GM18508 (cell line): ENCODE results near the gene DBN1.
"Not testable (repeated sequence)": the region's sequence is repeated elsewhere in the genome, so short reads cannot be mapped to it uniquely, and the experiment has no call there.

Experiments
- ATAC-seq: cut with Tn5 transposase; IDR thresholded peaks from one replicate; pipeline ENCODE4 v1.9.1; 2021; ENCODE audit warnings: moderate number of reproducible peaks; ENCODE audit not compliant: insufficient read depth, unreplicated experiment

DBN1 gene

GRCh38 chr5:177432143-177432838, 41.1 kb downstream of the DBN1 start:
- no peak for ATAC-seq

- peak; percentile 28 for ATAC-seq
Observed at GRCh38 chr5:177431317-177432142, 41.9 kb downstream of the DBN1 start.

GRCh38 chr5:177430972-177431316, 42.5 kb downstream of the DBN1 start:
- no peak for ATAC-seq

GRCh38 chr5:177430140-177430951, 43.1 kb downstream of the DBN1 start:
- ATAC-seq = no peak

GRCh38 chr5:177429248-177430040, 44.0 kb downstream of the DBN1 start:
- ATAC-seq = no peak

- ATAC-seq = no peak
Observed at GRCh38 chr5:177428574-177429217, 44.7 kb downstream of the DBN1 start.

- no peak for ATAC-seq
Observed at GRCh38 chr5:177427919-177428573, 45.4 kb downstream of the DBN1 start.

- no peak for ATAC-seq
Observed at GRCh38 chr5:177427211-177427822, 46.1 kb downstream of the DBN1 start.

- ATAC-seq = no peak
Observed at GRCh38 chr5:177426566-177427210, 46.7 kb downstream of the DBN1 start, which contains the start of gene GRK6. Gene GRK6, plus strand, starts transcription at chr5:177426676. Its CDS starts 170 bp downstream, at chr5:177426846.

GRCh38 chr5:177425801-177426565, 47.5 kb downstream of the DBN1 start:
- peak; percentile 74 for ATAC-seq

GRCh38 chr5:177425196-177425800, 48.1 kb downstream of the DBN1 start:
- no peak for ATAC-seq

- ATAC-seq = no peak
Observed at GRCh38 chr5:177423671-177424070, 49.8 kb downstream of the DBN1 start.

- ATAC-seq = no peak
Observed at GRCh38 chr5:177421062-177421798, 52.2 kb downstream of the DBN1 start.

GRCh38 chr5:177420472-177420871, 53.0 kb downstream of the DBN1 start:
- ATAC-seq = not testable (repeated sequence)

GRCh38 chr5:177419046-177419445, 54.4 kb downstream of the DBN1 start:
- ATAC-seq = no peak

GRCh38 chr5:177417081-177417480, 56.4 kb downstream of the DBN1 start:
- not testable (repeated sequence) for ATAC-seq
